ENCODE data around the gene NSRP1.
"Not testable (repeated sequence)": the region's sequence is repeated elsewhere in the genome, so short reads cannot be mapped to it uniquely, and the experiment has no call there.

Gene NSRP1

GRCh38 chr17:30130121-30130520, 13.5 kb downstream of the NSRP1 start:
- no peak for DNase-seq

GRCh38 chr17:30132615-30133014, 16.0 kb downstream of the NSRP1 start:
- no peak for DNase-seq

- DNase-seq = no peak
Measured at GRCh38 chr17:30133197-30133596, 16.6 kb downstream of the NSRP1 start.

- DNase-seq = no peak
Measured at GRCh38 chr17:30134551-30134950, 17.9 kb downstream of the NSRP1 start.

- no peak for DNase-seq
Measured at GRCh38 chr17:30137158-30137557, 20.5 kb downstream of the NSRP1 start.

GRCh38 chr17:30147860-30148259, 31.2 kb downstream of the NSRP1 start:
- not testable (repeated sequence) for DNase-seq

GRCh38 chr17:30148376-30148775, 31.8 kb downstream of the NSRP1 start:
- no peak for DNase-seq

GRCh38 chr17:30151471-30151870, 34.9 kb downstream of the NSRP1 start:
- no peak for DNase-seq

- no peak for DNase-seq
Measured at GRCh38 chr17:30153463-30153862, 36.8 kb downstream of the NSRP1 start.

GRCh38 chr17:30155389-30155788, 38.8 kb downstream of the NSRP1 start:
- no peak for DNase-seq

- no peak for DNase-seq
Measured at GRCh38 chr17:30158896-30159625, 42.4 kb downstream of the NSRP1 start.

GRCh38 chr17:30160419-30161172, 44.0 kb downstream of the NSRP1 start:
- no peak for DNase-seq

GRCh38 chr17:30161601-30162000, 45.0 kb downstream of the NSRP1 start:
- DNase-seq = no peak

GRCh38 chr17:30164531-30164930, 47.9 kb downstream of the NSRP1 start:
- DNase-seq = no peak

GRCh38 chr17:30165147-30165546, 48.5 kb downstream of the NSRP1 start:
- no peak for DNase-seq

GRCh38 chr17:30165960-30166359, 49.3 kb downstream of the NSRP1 start:
- DNase-seq = no peak

GRCh38 chr17:30170415-30170987, 53.9 kb downstream of the NSRP1 start:
- no peak for DNase-seq

GRCh38 chr17:30172560-30172959, 55.9 kb downstream of the NSRP1 start:
- no peak for DNase-seq

GRCh38 chr17:30173649-30174048, 57.0 kb downstream of the NSRP1 start:
- DNase-seq = no peak

- DNase-seq = no peak
Measured at GRCh38 chr17:30174556-30174955, 57.9 kb downstream of the NSRP1 start.

GRCh38 chr17:30176855-30177254, 60.2 kb downstream of the NSRP1 start:
- no peak for DNase-seq

- no peak for DNase-seq
Measured at GRCh38 chr17:30186761-30187160, 70.1 kb downstream of the NSRP1 start.

GRCh38 chr17:30187573-30187972, 71.0 kb downstream of the NSRP1 start:
- no peak for DNase-seq

Data from activated CD8-positive, alpha-beta memory T cell treated with anti-CD3 and anti-CD28 coated beads, Interleukin-2, amount 50 U/mL, for 4 hours (primary cell).